Renal cortical epithelial cell (primary cell): ENCODE data around the gene MOK. TPM values are rescaled to one million over a fixed set of nuclear protein-coding genes. Genes with fewer than 3 reads are reported as not detected.

Experiments used
- DNase-seq: peaks from one replicate; pipeline ENCODE4 v3.0.0-alpha.2; 2011; ENCODE audit warnings: low read depth
- total RNA-seq: library from RNA; depleted of rRNA; stranded (reverse); fragments of >200 nt; gene quantifications from 2 replicates; pipeline ENCODE4 v1.2.3, GENCODE V29; 2014

The MOK gene
- total RNA-seq, 1 donor from 2014 or later, result 18.2 TPM

DNA sequence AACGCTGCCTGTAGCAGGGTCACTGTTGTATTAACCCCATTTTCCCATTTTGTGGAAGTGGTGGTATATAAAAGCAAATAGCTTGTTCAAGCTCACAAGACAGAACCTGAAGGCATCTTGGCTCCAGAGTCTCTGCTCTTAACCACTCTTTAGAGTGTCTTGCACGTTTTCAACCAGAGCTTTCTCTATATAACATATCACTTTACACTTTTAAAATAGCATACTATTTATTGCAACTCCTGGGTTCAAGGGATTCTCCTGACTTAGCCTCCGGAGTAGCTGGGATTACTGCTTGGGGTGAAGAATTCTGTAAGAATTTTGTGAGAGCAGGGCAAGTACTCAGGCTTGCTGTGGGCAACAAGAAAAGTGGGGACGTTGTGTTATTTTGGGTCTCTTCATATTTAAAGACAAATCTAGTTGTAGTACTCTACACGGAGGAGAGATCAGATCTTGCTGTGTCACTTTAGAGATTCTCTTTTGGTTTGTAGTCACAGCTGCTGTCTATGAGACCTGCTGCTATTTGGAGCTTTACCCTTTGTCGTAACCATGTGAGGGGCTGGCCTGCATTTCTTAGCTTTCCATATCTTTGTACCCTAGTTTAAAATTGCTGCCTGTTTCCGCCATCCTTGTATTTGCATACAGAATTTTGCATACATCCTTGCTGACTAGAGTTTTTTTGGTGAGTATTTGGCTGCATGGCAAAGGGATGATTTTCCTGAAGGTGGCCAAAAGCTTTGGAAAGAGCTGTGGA lies 124.5 kb downstream of the MOK start:
- no peak for DNase-seq

Other genes starting within 250 kb of the MOK start
- gene HSP90AA1, start 218.1 kb downstream of the MOK start, total RNA-seq, result 927 and 1,172 TPM in 2 replicates
- 18.4 and 25.3 TPM in 2 replicates for gene WDR20, start 165.3 kb downstream of the MOK start, total RNA-seq
- gene ZNF839, start 14.6 kb upstream of the MOK start, total RNA-seq, result 11.1 and 12.5 TPM in 2 replicates
- gene CINP, start 57.7 kb upstream of the MOK start, total RNA-seq, result 36.0 and 45.5 TPM in 2 replicates
- 13.7 and 40.1 TPM in 2 replicates for gene TECPR2, start 57.8 kb upstream of the MOK start, total RNA-seq
- gene ANKRD9, start 204.6 kb upstream of the MOK start, total RNA-seq, result 26.9 and 54.4 TPM in 2 replicates